Activated naive CD4-positive, alpha-beta T cell treated with anti-CD3 and anti-CD28 coated beads, Interleukin-2, amount 10 ng/mL, durations not matched to agents 7 days and 5 days (primary cell): ENCODE results near the gene TGM4.

Source experiments
- CTCF ChIA-PET: fragments of 350-600 bp; sonication (Branson Sonifier 250); formaldehyde crosslinking; loops from one replicate; lab custom pipeline; 2021; ENCODE audit warnings: antibody characterized with exemption; lab: Charles Lee
- DNase-seq: peaks from one replicate; pipeline ENCODE4 v3.0.0-alpha.2; 2020
- H3K27ac Mint-ChIP-seq: one replicate; pipeline ENCODE4 v1.8.0; 2021; ENCODE audit warnings: mild to moderate bottlenecking, moderate library complexity, mixed read lengths
- H3K27me3 Mint-ChIP-seq: one replicate; pipeline ENCODE4 v1.8.0; 2021; ENCODE audit warnings: mild to moderate bottlenecking, mixed read lengths
- H3K36me3 Mint-ChIP-seq: one replicate; pipeline ENCODE4 v1.8.0; 2021; ENCODE audit warnings: mixed read lengths
- H3K4me1 Mint-ChIP-seq: one replicate; pipeline ENCODE4 v1.8.0; 2021; ENCODE audit warnings: mixed read lengths
- H3K4me3 Mint-ChIP-seq: one replicate; pipeline ENCODE4 v1.8.0; 2021; ENCODE audit warnings: mild to moderate bottlenecking, moderate library complexity, mixed read lengths
- H3K9me3 Mint-ChIP-seq: one replicate; pipeline ENCODE4 v1.8.0; 2021; ENCODE audit warnings: mixed read lengths

Gene TGM4

GRCh38 chr3:44914936-44915335, 40.5 kb downstream of the TGM4 start:
- Mint-ChIP-seq H3K4me3 (no peak overlapping the region), H3K27ac (no peak overlapping the region), H3K36me3 (peaks cover 3% of the 10 kb centered on the region), H3K9me3 (peaks cover 6% of the 10 kb centered on the region), H3K27me3 (peaks cover 4% of the 10 kb centered on the region), H3K4me1 (no peaks in the 10 kb centered on the region)
- no peak for DNase-seq
- CTCF ChIA-PET = interaction anchor here (0.6 to 4.3 kb wide), 11 partner anchors 16 to 386 kb away, joined by 3 to 25 read pairs (median 3); partner anchors contain the start of gene ZNF501

- CTCF ChIA-PET = interaction anchor here (0.8 to 4.3 kb wide), 2 partner anchors 361 to 383 kb away, joined by 4 to 25 read pairs; partner anchors contain the start of gene ZKSCAN7
- H3K4me3 Mint-ChIP-seq = no peak overlapping the region
- peaks cover 5% of the 10 kb centered on the region for H3K36me3 Mint-ChIP-seq
Measured at GRCh38 chr3:44915702-44916438, 41.5 kb downstream of the TGM4 start.

GRCh38 chr3:44918087-44918486, 43.7 kb downstream of the TGM4 start:
- CTCF ChIA-PET = no interaction called here
- H3K4me1 Mint-ChIP-seq = no peaks in the 10 kb centered on the region
- H3K27ac Mint-ChIP-seq = no peak overlapping the region
- H3K9me3 Mint-ChIP-seq = no peaks in the 10 kb centered on the region
- H3K27me3 Mint-ChIP-seq = peaks cover 4% of the 10 kb centered on the region
- DNase-seq = no peak
- H3K4me3 Mint-ChIP-seq = no peak overlapping the region
- peaks cover 8% of the 10 kb centered on the region for H3K36me3 Mint-ChIP-seq

More at GRCh38 chr3:44915702-44916438, 41.5 kb downstream of the TGM4 start:
- Mint-ChIP-seq H3K9me3 (peaks cover 2% of the 10 kb centered on the region), H3K4me1 (no peaks in the 10 kb centered on the region), H3K27me3 (peaks cover 4% of the 10 kb centered on the region), H3K27ac (no peak overlapping the region)
- DNase-seq = no peak

GRCh38 chr3:44918581-44918980, 44.2 kb downstream of the TGM4 start:
- no peaks in the 10 kb centered on the region for H3K9me3 Mint-ChIP-seq
- CTCF ChIA-PET = no interaction called here
- H3K4me3 Mint-ChIP-seq = no peak overlapping the region
- no peak for DNase-seq
- peaks cover 4% of the 10 kb centered on the region for H3K27me3 Mint-ChIP-seq
- no peaks in the 10 kb centered on the region for H3K4me1 Mint-ChIP-seq
- H3K36me3 Mint-ChIP-seq = peaks cover 8% of the 10 kb centered on the region
- no peak overlapping the region for H3K27ac Mint-ChIP-seq

DNA sequence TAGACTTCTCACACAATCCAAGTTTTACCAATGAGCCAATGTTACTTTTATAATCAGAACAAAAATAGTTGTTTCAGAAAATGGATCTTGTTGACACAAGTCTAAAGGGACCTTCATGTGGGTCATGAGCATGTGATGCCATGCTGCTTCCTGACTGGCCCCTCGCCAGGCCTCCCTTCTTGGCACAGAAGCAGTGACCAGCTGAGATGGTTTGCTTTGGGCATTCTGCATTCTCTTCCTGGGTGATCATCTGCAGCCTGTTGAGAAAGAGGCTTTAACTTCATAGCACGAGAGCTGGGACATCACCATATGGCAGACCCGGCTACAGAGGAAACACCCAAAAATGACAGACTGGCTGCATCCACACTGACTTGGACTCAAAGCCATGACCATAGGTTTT, 45.7 kb downstream of the TGM4 start:
- CTCF ChIA-PET = interaction anchor here (0.9 kb wide), 1 partner anchor 388 kb away, joined by 3 read pairs; no protein-coding TSS in a partner anchor
- H3K27ac Mint-ChIP-seq = no peak overlapping the region
- H3K36me3 Mint-ChIP-seq = peaks cover 8% of the 10 kb centered on the region
- no peaks in the 10 kb centered on the region for H3K4me1 Mint-ChIP-seq
- DNase-seq = no peak
- H3K9me3 Mint-ChIP-seq = no peaks in the 10 kb centered on the region
- H3K4me3 Mint-ChIP-seq = no peak overlapping the region
- no peaks in the 10 kb centered on the region for H3K27me3 Mint-ChIP-seq

- CTCF ChIA-PET = no interaction called here
- H3K4me1 Mint-ChIP-seq = no peaks in the 10 kb centered on the region
- no peak for DNase-seq
- H3K27me3 Mint-ChIP-seq = no peaks in the 10 kb centered on the region
- no peak overlapping the region for H3K4me3 Mint-ChIP-seq
- no peaks in the 10 kb centered on the region for H3K9me3 Mint-ChIP-seq
- H3K36me3 Mint-ChIP-seq = peaks cover 27% of the 10 kb centered on the region
- H3K27ac Mint-ChIP-seq = no peak overlapping the region
Measured at GRCh38 chr3:44923632-44924456, 49.4 kb downstream of the TGM4 start.

GRCh38 chr3:44924457-44925084, 50.2 kb downstream of the TGM4 start:
- Mint-ChIP-seq H3K4me3 (no peak overlapping the region), H3K27me3 (no peaks in the 10 kb centered on the region), H3K27ac (no peak overlapping the region), H3K36me3 (peaks cover 28% of the 10 kb centered on the region), H3K4me1 (no peaks in the 10 kb centered on the region), H3K9me3 (no peaks in the 10 kb centered on the region)
- CTCF ChIA-PET = interaction anchor here (1.2 kb wide), 1 partner anchor 40 kb away, joined by 4 read pairs; no protein-coding TSS in a partner anchor
- no peak for DNase-seq

GRCh38 chr3:44926172-44926571, 51.8 kb downstream of the TGM4 start:
- Mint-ChIP-seq H3K9me3 (no peaks in the 10 kb centered on the region), H3K27me3 (no peaks in the 10 kb centered on the region), H3K4me3 (no peak overlapping the region), H3K4me1 (no peaks in the 10 kb centered on the region), H3K36me3 (peaks cover 23% of the 10 kb centered on the region), H3K27ac (no peak overlapping the region)
- no peak for DNase-seq
- CTCF ChIA-PET = no interaction called here

DNA sequence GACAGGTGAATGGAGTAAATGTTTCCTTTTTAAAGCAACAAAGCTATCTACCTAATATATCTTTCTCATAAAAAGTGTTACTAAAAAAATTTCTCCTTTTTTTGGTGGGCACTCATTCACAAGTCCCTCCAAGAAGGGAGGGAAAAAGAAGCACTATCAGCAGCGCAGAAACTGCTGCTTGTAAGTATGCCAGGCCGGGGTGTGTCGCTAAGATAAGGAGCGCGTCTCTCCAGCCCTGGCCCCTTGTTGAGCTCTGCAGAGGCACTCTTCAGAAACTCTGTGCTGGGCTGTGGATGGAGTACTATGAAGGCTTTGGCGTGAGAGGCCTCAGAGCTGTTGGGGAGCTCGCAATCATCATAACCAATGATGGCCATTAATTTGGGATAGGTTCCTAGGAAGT, 52.5 kb downstream of the TGM4 start:
- DNase-seq = no peak
- CTCF ChIA-PET = no interaction called here

GRCh38 chr3:44927371-44927770, 53.0 kb downstream of the TGM4 start:
- CTCF ChIA-PET = no interaction called here
- H3K4me1 Mint-ChIP-seq = peaks cover 3% of the 10 kb centered on the region
- DNase-seq = no peak
- H3K9me3 Mint-ChIP-seq = no peaks in the 10 kb centered on the region
- H3K4me3 Mint-ChIP-seq = no peak overlapping the region
- no peak overlapping the region for H3K27ac Mint-ChIP-seq
- no peaks in the 10 kb centered on the region for H3K27me3 Mint-ChIP-seq
- peaks cover 22% of the 10 kb centered on the region for H3K36me3 Mint-ChIP-seq

More for the DNA sequence above, 52.5 kb downstream of the TGM4 start:
- H3K36me3 Mint-ChIP-seq = peaks cover 22% of the 10 kb centered on the region
- H3K9me3 Mint-ChIP-seq = no peaks in the 10 kb centered on the region
- H3K4me1 Mint-ChIP-seq = no peaks in the 10 kb centered on the region
- H3K4me3 Mint-ChIP-seq = no peak overlapping the region
- no peak overlapping the region for H3K27ac Mint-ChIP-seq
- no peaks in the 10 kb centered on the region for H3K27me3 Mint-ChIP-seq

- Mint-ChIP-seq H3K4me1 (peaks cover 22% of the 10 kb centered on the region), H3K9me3 (no peaks in the 10 kb centered on the region), H3K4me3 (no peak overlapping the region), H3K27me3 (no peaks in the 10 kb centered on the region), H3K36me3 (peaks cover 39% of the 10 kb centered on the region), H3K27ac (no peak overlapping the region)
- DNase-seq = no peak
- CTCF ChIA-PET = no interaction called here
Measured at GRCh38 chr3:44929782-44930181, 55.4 kb downstream of the TGM4 start.

DNA sequence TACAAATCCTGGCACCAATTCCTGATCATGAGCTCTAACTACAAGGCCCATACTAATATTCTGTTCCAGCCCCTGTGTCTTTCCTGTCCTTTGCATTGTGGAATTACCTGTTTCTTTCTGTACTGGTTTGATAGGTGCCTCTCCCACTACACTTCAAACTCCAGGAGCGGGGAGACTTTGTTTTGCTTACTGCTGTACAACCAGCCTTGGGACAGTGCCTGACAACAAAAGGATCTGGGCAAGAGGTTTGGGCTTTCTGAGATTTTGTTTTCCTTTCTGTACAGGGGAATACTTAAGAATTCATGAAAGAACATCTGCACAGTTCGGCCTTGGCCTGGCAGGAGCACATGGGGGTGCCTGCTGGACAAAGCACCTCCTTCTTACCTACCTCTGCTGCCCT, 56.5 kb downstream of the TGM4 start:
- H3K27me3 Mint-ChIP-seq = no peaks in the 10 kb centered on the region
- H3K27ac Mint-ChIP-seq = no peak overlapping the region
- H3K36me3 Mint-ChIP-seq = peaks cover 36% of the 10 kb centered on the region
- H3K4me1 Mint-ChIP-seq = peaks cover 23% of the 10 kb centered on the region
- CTCF ChIA-PET = no interaction called here
- no peak for DNase-seq
- no peaks in the 10 kb centered on the region for H3K9me3 Mint-ChIP-seq
- no peak overlapping the region for H3K4me3 Mint-ChIP-seq

- Mint-ChIP-seq H3K27me3 (no peaks in the 10 kb centered on the region), H3K36me3 (peaks cover 37% of the 10 kb centered on the region), H3K9me3 (no peaks in the 10 kb centered on the region), H3K4me3 (no peak overlapping the region), H3K4me1 (peaks cover 28% of the 10 kb centered on the region), H3K27ac (no peak overlapping the region)
- no peak for DNase-seq
- CTCF ChIA-PET = no interaction called here
Measured at GRCh38 chr3:44931791-44932190, 57.4 kb downstream of the TGM4 start.

DNA sequence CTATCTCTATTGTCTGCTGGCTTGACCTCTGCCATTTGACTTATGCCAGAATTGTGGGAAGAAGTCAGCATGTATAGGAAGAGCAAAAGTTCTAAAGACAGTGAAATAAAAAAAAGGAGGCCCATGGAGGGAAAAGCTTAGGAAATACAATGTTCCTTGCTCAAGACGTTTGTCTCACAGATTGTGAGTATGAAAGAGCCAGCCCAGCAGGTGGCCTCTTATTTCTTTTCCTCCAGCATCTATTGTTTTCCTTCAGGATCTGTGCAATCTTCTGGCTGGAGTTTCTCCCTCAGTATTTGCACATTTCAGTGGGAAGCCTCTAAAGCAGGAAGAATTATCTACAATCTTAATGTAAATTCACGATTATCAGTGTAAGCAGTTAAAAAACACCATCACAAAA, 57.9 kb downstream of the TGM4 start:
- Mint-ChIP-seq H3K36me3 (peaks cover 33% of the 10 kb centered on the region), H3K27ac (no peak overlapping the region), H3K4me3 (no peak overlapping the region), H3K27me3 (no peaks in the 10 kb centered on the region), H3K9me3 (no peaks in the 10 kb centered on the region), H3K4me1 (peaks cover 28% of the 10 kb centered on the region)
- DNase-seq = no peak
- CTCF ChIA-PET = no interaction called here
